Neural progenitor cell (in vitro differentiated cells): ENCODE data around the gene TET2. TPM values are rescaled to one million over a fixed set of nuclear protein-coding genes. Genes with fewer than 3 reads are reported as not detected.

Experiments used
- DNase-seq: peaks from one replicate; pipeline ENCODE4 v3.0.0-alpha.2; 2016; ENCODE audit warnings: low spot score
- H2AFZ ChIP-seq: fragments of 200-600 bp; sonication (generic); replicated peaks from 2 replicates; pipeline ENCODE4 v1.6.1; 2016; ENCODE audit warnings: antibody characterized with exemption
- H3F3A ChIP-seq: fragments of 200-600 bp; sonication (generic); 2 replicates; pipeline ENCODE4 v1.6.1; 2016; ENCODE audit warnings: antibody characterized with exemption, low read depth
- H3K27ac ChIP-seq: fragments of 200-600 bp; sonication (generic); 2 replicates; pipeline ENCODE4 v1.5.1; 2016; ENCODE audit warnings: mild to moderate bottlenecking
- H3K27me3 ChIP-seq: fragments of 200-600 bp; sonication (generic); 2 replicates; pipeline ENCODE4 v1.6.1; 2016; ENCODE audit warnings: mild to moderate bottlenecking, moderate library complexity
- H3K36me3 ChIP-seq: fragments of 200-600 bp; sonication (generic); 2 replicates; pipeline ENCODE4 v1.5.1; 2016
- H3K4me1 ChIP-seq: fragments of 200-600 bp; sonication (generic); 2 replicates; pipeline ENCODE4 v1.6.1; 2016; ENCODE audit warnings: mixed run types
- H3K4me2 ChIP-seq: fragments of 200-600 bp; sonication (generic); 2 replicates; pipeline ENCODE4 v1.6.1; 2016
- H3K4me3 ChIP-seq: fragments of 200-600 bp; sonication (generic); 2 replicates; pipeline ENCODE4 v1.5.1; 2016
- H3K79me2 ChIP-seq: fragments of 200-600 bp; sonication (generic); 2 replicates; pipeline ENCODE4 v1.6.1; 2016; ENCODE audit warnings: low read depth
- H3K9ac ChIP-seq: fragments of 200-600 bp; sonication (generic); 2 replicates; pipeline ENCODE4 v1.6.1; 2016
- H3K9me3 ChIP-seq: fragments of 200-600 bp; sonication (generic); 2 replicates; pipeline ENCODE4 v1.5.1; 2016; ENCODE audit warnings: low read depth
- H4K20me1 ChIP-seq: fragments of 200-600 bp; sonication (generic); 2 replicates; pipeline ENCODE4 v1.6.1; 2016; ENCODE audit warnings: low read depth
- H3K27ac Mint-ChIP-seq: 3 replicates; pipeline ENCODE4 v1.8.0; 2021; ENCODE audit warnings: mixed read lengths
- H3K27me3 Mint-ChIP-seq: 2 replicates; pipeline ENCODE4 v1.8.0; 2022; ENCODE audit warnings: low read depth, mild to moderate bottlenecking, inconsistent platforms, moderate library complexity, mixed read lengths; ENCODE audit not compliant: insufficient read depth
- H3K36me3 Mint-ChIP-seq: 3 replicates; pipeline ENCODE4 v1.8.0; 2021; ENCODE audit warnings: mixed read lengths
- H3K4me1 Mint-ChIP-seq: 3 replicates; pipeline ENCODE4 v1.8.0; 2021; ENCODE audit warnings: mixed read lengths
- H3K4me3 Mint-ChIP-seq: 3 replicates; pipeline ENCODE4 v1.8.0; 2021; ENCODE audit warnings: mild to moderate bottlenecking, moderate library complexity, mixed read lengths
- H3K9me3 Mint-ChIP-seq: 3 replicates; pipeline ENCODE4 v1.8.0; 2020; ENCODE audit warnings: mixed read lengths
- CTCF ChIP-seq: fragments of 200-600 bp; sonication (generic); IDR thresholded peaks from 2 replicates; pipeline ENCODE4 v1.5.1; 2017; ENCODE audit warnings: antibody characterized with exemption, mild to moderate bottlenecking
- EZH2 ChIP-seq: fragments of 200-600 bp; sonication (generic); IDR thresholded peaks from 2 replicates; pipeline ENCODE4 v1.6.1; 2017; ENCODE audit warnings: antibody characterized with exemption, mild to moderate bottlenecking, moderate library complexity
- EZH2phosphoT487 ChIP-seq: fragments of 200-600 bp; sonication (generic); IDR thresholded peaks from 2 replicates; pipeline ENCODE4 v1.6.1; 2017; ENCODE audit warnings: antibody characterized with exemption
- total RNA-seq: library from RNA; depleted of rRNA; stranded (reverse); fragments of >200 nt; gene quantifications from 2 replicates; pipeline ENCODE4 v1.2.3, GENCODE V29; 2015; ENCODE audit warnings: low replicate concordance

The TET2 gene
- total RNA-seq, 1 donor from 2014 or later, result 17.0 TPM

- Histone ChIP-seq H3K4me2 (no peak overlapping the region), H3K79me2 (no peaks in the 10 kb centered on the region), H3K9me3 (no peaks in the 10 kb centered on the region), H3K4me3 (no peak overlapping the region), H3K36me3 (no peaks in the 10 kb centered on the region), H3K9ac (no peak overlapping the region), H3F3A (no peaks in the 10 kb centered on the region), H3K27ac (no peak overlapping the region), H4K20me1 (no peaks in the 10 kb centered on the region), H3K4me1 (no peaks in the 10 kb centered on the region), H2AFZ (no peak overlapping the region), H3K27me3 (no peaks in the 10 kb centered on the region)
- TF ChIP-seq EZH2 (no peak), CTCF (no peak), EZH2phosphoT487 (no peak)
- H3K36me3 Mint-ChIP-seq, result peaks cover 6% of the 10 kb centered on the region
- H3K27me3 Mint-ChIP-seq, result no peaks in the 10 kb centered on the region
- no peaks in the 10 kb centered on the region for H3K9me3 Mint-ChIP-seq
- no peak overlapping the region for H3K27ac Mint-ChIP-seq
- no peak for DNase-seq
- peaks cover 6% of the 10 kb centered on the region for H3K4me1 Mint-ChIP-seq
- H3K4me3 Mint-ChIP-seq, result no peak overlapping the region
These were observed 43.4 kb downstream of the TET2 start for GRCh38 chr4:105189855-105190650.

- H3K27ac ChIP-seq, result no peak overlapping the region
- Mint-ChIP-seq H3K9me3 (no peaks in the 10 kb centered on the region), H3K27me3 (no peaks in the 10 kb centered on the region), H3K4me3 (no peak overlapping the region), H3K27ac (no peak overlapping the region), H3K4me1 (peaks cover 6% of the 10 kb centered on the region), H3K36me3 (peaks cover 11% of the 10 kb centered on the region)
- TF ChIP-seq EZH2phosphoT487, result no peak
- no peak for TF ChIP-seq CTCF
- no peak for TF ChIP-seq EZH2
- H3K27me3 ChIP-seq, result no peaks in the 10 kb centered on the region
- H3K4me1 ChIP-seq, result no peaks in the 10 kb centered on the region
- H2AFZ ChIP-seq, result no peak overlapping the region
- H3K79me2 ChIP-seq, result no peaks in the 10 kb centered on the region
- H3K9me3 ChIP-seq, result no peaks in the 10 kb centered on the region
- H3K4me3 ChIP-seq, result no peak overlapping the region
- no peak for DNase-seq
- no peaks in the 10 kb centered on the region for H3K36me3 ChIP-seq
- no peaks in the 10 kb centered on the region for H4K20me1 ChIP-seq
- no peak overlapping the region for H3K9ac ChIP-seq
- H3K4me2 ChIP-seq, result no peak overlapping the region
- H3F3A ChIP-seq, result no peaks in the 10 kb centered on the region
These were observed 45.0 kb downstream of the TET2 start for GRCh38 chr4:105191621-105192210.

GRCh38 chr4:105192474-105192873 lies 45.8 kb downstream of the TET2 start:
- H3F3A ChIP-seq, result no peaks in the 10 kb centered on the region
- peaks cover 6% of the 10 kb centered on the region for H3K4me1 Mint-ChIP-seq
- H2AFZ ChIP-seq, result no peak overlapping the region
- no peaks in the 10 kb centered on the region for H3K9me3 ChIP-seq
- no peaks in the 10 kb centered on the region for H3K36me3 ChIP-seq
- H3K4me2 ChIP-seq, result no peak overlapping the region
- H3K27me3 ChIP-seq, result no peaks in the 10 kb centered on the region
- H3K9me3 Mint-ChIP-seq, result no peaks in the 10 kb centered on the region
- no peaks in the 10 kb centered on the region for H4K20me1 ChIP-seq
- no peak overlapping the region for H3K4me3 ChIP-seq
- H3K79me2 ChIP-seq, result no peaks in the 10 kb centered on the region
- H3K27ac Mint-ChIP-seq, result no peak overlapping the region
- H3K36me3 Mint-ChIP-seq, result peaks cover 11% of the 10 kb centered on the region
- H3K27me3 Mint-ChIP-seq, result no peaks in the 10 kb centered on the region
- DNase-seq, result no peak
- no peak overlapping the region for H3K27ac ChIP-seq
- H3K9ac ChIP-seq, result no peak overlapping the region
- no peak overlapping the region for H3K4me3 Mint-ChIP-seq
- no peak for TF ChIP-seq EZH2phosphoT487
- no peak for TF ChIP-seq CTCF
- no peak for TF ChIP-seq EZH2
- no peaks in the 10 kb centered on the region for H3K4me1 ChIP-seq
